Measurements from ENCODE around the gene VOPP1. TPM values are rescaled to one million over a fixed set of nuclear protein-coding genes. Genes with fewer than 3 reads are reported as not detected.

VOPP1 gene
- total and polyA plus RNA-seq, 12 donors: 10.2 to 60.7 (median 35.5) TPM

DNA sequence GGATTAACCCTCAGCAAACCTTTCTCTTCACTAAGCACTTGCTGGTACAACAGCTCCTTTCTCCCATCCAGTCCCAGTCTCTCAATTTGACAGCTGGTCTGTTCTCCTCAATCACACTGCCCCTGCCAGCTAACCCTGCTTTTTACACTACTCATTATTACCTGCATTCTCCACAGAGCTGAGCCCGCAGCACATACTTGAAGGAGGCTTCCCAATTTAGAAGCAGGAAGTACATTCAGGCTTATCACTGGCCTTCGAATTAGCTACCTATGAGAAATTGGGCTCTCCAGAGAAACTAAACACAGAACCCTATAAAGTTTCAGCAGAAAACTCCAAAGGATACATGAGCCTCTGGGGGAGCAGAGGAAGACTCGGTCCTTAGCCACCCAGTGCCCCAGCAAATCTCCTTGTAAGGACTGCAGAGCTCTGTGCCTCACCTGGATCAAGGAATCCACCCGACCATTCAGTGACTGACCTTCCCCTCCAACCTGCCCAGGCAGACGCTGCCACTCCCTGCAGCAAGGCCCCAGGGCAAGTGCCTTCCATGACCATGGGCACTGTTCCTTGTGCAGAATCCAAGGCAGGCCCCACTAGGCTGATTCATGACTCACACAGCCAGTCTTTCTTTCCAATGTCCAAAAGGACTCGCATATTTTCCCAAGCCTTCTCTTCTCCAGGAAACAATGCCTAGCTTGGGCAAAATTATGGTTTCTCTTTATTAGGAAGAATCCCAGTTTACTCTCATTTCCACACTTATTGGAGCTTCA, 68.0 kb downstream of the VOPP1 start:
- no peak for TF ChIP-seq POLR2A (IDR thresholded peaks at IDR 0.05)
- TF ChIP-seq, protein P1, sequence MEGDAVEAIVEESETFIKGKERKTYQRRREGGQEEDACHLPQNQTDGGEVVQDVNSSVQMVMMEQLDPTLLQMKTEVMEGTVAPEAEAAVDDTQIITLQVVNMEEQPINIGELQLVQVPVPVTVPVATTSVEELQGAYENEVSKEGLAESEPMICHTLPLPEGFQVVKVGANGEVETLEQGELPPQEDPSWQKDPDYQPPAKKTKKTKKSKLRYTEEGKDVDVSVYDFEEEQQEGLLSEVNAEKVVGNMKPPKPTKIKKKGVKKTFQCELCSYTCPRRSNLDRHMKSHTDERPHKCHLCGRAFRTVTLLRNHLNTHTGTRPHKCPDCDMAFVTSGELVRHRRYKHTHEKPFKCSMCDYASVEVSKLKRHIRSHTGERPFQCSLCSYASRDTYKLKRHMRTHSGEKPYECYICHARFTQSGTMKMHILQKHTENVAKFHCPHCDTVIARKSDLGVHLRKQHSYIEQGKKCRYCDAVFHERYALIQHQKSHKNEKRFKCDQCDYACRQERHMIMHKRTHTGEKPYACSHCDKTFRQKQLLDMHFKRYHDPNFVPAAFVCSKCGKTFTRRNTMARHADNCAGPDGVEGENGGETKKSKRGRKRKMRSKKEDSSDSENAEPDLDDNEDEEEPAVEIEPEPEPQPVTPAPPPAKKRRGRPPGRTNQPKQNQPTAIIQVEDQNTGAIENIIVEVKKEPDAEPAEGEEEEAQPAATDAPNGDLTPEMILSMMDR (IDR thresholded peaks at IDR 0.05): no peak
- intact Hi-C loops (cut with DNase I): no loop called here
- H3K27ac ChIP-seq: no peak overlapping the region
- H3K27me3 ChIP-seq: no peaks in the 10 kb centered on the region
- H3K4me1 ChIP-seq (replicated peaks in 1 of 2): peaks cover 0 to 7% of the 10 kb centered on the region in 2 donors
- 74 to 89% (median 83%) methylated on average over 4 to 6 of the region's 6 CpGs for WGBS, 4 donors
- no peak overlapping the region for H3K4me3 ChIP-seq
- no peaks in the 10 kb centered on the region for H3K9me3 ChIP-seq (replicated peaks in 1 of 3)
- H3K36me3 ChIP-seq (replicated peaks in 1 of 2): no peaks in the 10 kb centered on the region
- DNase-seq: no peak

DNA sequence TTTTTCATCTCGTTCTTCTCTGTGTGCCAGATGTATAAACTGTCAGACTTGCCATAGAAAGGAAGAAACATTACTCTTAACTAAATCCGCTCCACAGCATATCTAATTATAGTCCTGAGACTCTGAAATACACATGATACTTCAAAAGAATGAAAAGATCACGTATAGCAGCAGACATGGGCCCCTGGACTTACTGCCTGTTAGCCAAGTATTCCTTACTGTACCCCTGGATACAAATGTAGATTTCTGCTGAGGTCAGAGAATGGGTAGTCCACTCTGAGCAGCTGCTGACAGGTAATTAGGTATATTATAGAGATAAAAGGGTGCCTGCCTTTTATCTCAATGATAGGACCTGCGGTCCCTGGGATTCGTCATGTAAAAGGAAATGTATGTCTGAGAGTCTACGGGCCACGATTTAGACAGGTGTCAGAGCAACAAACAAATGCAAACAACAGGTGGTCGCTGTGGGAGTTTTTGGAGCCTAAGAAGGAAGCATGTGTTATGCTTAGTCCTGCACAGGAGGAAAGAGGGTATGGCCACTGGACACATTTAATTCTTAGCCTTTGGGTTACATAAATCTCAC, 69.4 kb downstream of the VOPP1 start:
- H3K4me1 ChIP-seq (replicated peaks in 1 of 2): peaks cover 0 to 7% of the 10 kb centered on the region in 2 donors
- 85 to 88% (median 86%) methylated on average over 8 of the region's 8 CpGs for WGBS, 4 donors
- H3K4me3 ChIP-seq: no peak overlapping the region
- no peaks in the 10 kb centered on the region for H3K36me3 ChIP-seq (replicated peaks in 1 of 2)
- no peak for TF ChIP-seq POLR2A (IDR thresholded peaks at IDR 0.05)
- TF ChIP-seq, protein P1 (IDR thresholded peaks at IDR 0.05): no peak
- intact Hi-C loops (cut with DNase I): no loop called here
- H3K9me3 ChIP-seq (replicated peaks in 1 of 3): no peaks in the 10 kb centered on the region
- H3K27ac ChIP-seq: no peak overlapping the region
- H3K27me3 ChIP-seq: no peaks in the 10 kb centered on the region
- DNase-seq: no peak

DNA sequence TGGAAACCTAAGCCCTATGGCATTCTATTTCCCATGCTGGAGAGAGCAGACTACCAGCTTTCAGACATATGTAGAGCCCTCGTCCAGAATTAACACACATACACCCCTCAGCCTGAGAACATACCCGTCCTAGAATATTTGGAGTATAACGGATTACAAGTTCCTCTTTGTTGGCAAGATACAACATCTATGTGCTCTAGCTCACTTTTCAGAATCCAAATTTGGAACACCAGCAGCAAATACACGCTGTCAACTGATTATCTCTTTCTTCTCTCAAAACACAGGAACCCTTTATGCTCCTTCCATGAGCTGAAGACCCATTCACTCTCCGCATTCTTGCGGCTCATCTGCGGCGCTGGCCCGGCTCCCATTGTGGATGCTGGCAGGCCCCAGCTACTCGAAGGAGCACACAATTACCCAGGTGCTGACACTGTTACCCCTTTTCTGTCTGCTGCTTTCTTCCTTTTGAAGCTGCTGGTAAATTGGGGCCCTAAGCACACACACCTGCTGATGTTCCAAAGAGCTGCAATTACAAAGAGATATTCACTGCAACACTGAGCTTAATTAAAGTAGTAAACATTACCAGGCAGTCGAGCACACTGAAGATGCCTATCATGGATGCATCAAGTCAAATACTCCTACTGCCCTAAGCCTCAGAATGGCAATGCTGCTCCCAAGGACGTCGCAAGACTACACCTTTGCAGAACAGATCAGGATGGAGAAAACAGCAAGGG, 70.0 kb downstream of the VOPP1 start:
- WGBS, 4 donors: 88 to 91% (median 90%) methylated on average over 13 of the region's 13 CpGs

DNA sequence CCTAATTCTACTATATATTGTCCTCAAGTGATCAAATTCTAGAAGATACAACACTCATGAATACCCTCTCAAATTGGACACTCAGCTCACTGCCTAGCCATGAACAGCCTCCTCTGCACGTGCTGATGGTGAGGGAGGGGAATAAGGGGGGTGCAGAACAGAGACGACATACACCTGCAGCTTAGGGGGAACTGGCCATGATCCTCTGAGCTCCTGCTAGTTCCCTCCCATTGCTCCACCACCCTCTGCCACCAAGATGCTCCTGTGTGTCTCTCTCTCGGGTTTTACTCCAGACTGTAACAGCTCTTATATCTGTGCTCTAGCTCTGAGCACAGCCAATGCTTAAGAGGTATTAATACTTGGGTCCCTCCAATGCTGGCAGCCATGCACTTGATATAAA, 70.7 kb downstream of the VOPP1 start:
- intact Hi-C loops (cut with DNase I): no loop called here
- TF ChIP-seq, protein P1 (IDR thresholded peaks at IDR 0.05): no peak
- no peak for TF ChIP-seq POLR2A (IDR thresholded peaks at IDR 0.05)
- DNase-seq: no peak
- H3K27ac ChIP-seq: no peak overlapping the region
- WGBS, 4 donors: 41 to 76% (median 65%) methylated on average over 2 to 3 of the region's 3 CpGs
- peaks cover 0 to 7% of the 10 kb centered on the region in 2 donors for H3K4me1 ChIP-seq (replicated peaks in 1 of 2)
- no peak overlapping the region for H3K4me3 ChIP-seq
- no peaks in the 10 kb centered on the region for H3K27me3 ChIP-seq
- no peaks in the 10 kb centered on the region for H3K9me3 ChIP-seq (replicated peaks in 1 of 3)
- H3K36me3 ChIP-seq (replicated peaks in 1 of 2): peaks cover 0 to 4% of the 10 kb centered on the region in 2 donors

More for the DNA sequence above, 70.0 kb downstream of the VOPP1 start:
- Histone ChIP-seq H3K27ac (no peak overlapping the region), H3K4me1 (replicated peaks in 1 of 2) (peaks cover 0 to 7% of the 10 kb centered on the region in 2 donors), H3K36me3 (replicated peaks in 1 of 2) (no peaks in the 10 kb centered on the region), H3K4me3 (no peak overlapping the region), H3K27me3 (no peaks in the 10 kb centered on the region), H3K9me3 (replicated peaks in 1 of 3) (no peaks in the 10 kb centered on the region)
- TF ChIP-seq POLR2A (IDR thresholded peaks at IDR 0.05): no peak
- TF ChIP-seq, protein P1 (IDR thresholded peaks at IDR 0.05): no peak
- intact Hi-C loops (cut with DNase I): no loop called here
- no peak for DNase-seq
